SK-N-SH (cell line): Measurements from ENCODE around the gene LIMS1. TPM values are rescaled to one million over a fixed set of nuclear protein-coding genes. Genes with fewer than 3 reads are reported as not detected.

Experiments
- CTCF ChIA-PET: fragments of 300-600, 350-600 bp; formaldehyde crosslinking; extraction: SDS; loops from one replicate; lab custom pipeline; 2021; lab: Yijun Ruan, JAX
- POLR2A ChIA-PET: fragments of 350-600 bp; sonication (Branson Sonifier 250); formaldehyde crosslinking; extraction: SDS; loops from one replicate; lab custom pipeline; 2020; ENCODE audit warnings: antibody characterized with exemption, inconsistent platforms; lab: Yijun Ruan, JAX
- DNase-seq: peaks from one replicate; pipeline ENCODE4 v3.0.0; 2012
- H2AFZ ChIP-seq: fragments of 200-600 bp; sonication (generic); 2 replicates; pipeline ENCODE4 v1.8.1; 2016; ENCODE audit warnings: antibody characterized with exemption, mild to moderate bottlenecking, low read depth
- H3F3A ChIP-seq: fragments of 200-600 bp; sonication (generic); replicated peaks from 2 replicates; pipeline ENCODE3; 2016; ENCODE audit warnings: antibody characterized with exemption, mild to moderate bottlenecking; ENCODE audit not compliant: insufficient read depth
- H3K27ac ChIP-seq, 2 experiments: fragments of 200-500 bp in 1 of 2; fragments of 200-600 bp in 1 of 2; sonication (Bioruptor generic) in 1 of 2; sonication (generic), shearing (Covaris generic) in 1 of 2; 2 replicates each; pipeline versions ENCODE4 v1.5.1 to v1.6.1; 2014 to 2016; ENCODE audit warnings: low read depth in 2 of 2, inconsistent platforms in 1 of 2, low read length in 1 of 2, mild to moderate bottlenecking in 1 of 2, mixed read lengths in 1 of 2
- H3K27me3 ChIP-seq: fragments of 200-600 bp; sonication (generic), shearing (Covaris generic); 2 replicates; pipeline ENCODE4 v1.6.1; 2016; ENCODE audit warnings: mixed run types; ENCODE audit not compliant: insufficient read depth
- H3K36me3 ChIP-seq, 2 experiments: fragments of 200-500 bp in 1 of 2; fragments of 200-600 bp in 1 of 2; sonication (Bioruptor generic) in 1 of 2; sonication (generic) in 1 of 2; replicated peaks in 1 of 2; 2 replicates each; pipeline versions ENCODE3 to v1.5.1; 2014 to 2016; ENCODE audit warnings: low read length in 1 of 2, mild to moderate bottlenecking in 1 of 2; ENCODE audit not compliant: insufficient read depth in 2 of 2, control insufficient read depth in 1 of 2
- H3K4me1 ChIP-seq, 2 experiments: fragments of 200-500 bp in 1 of 2; fragments of 200-600 bp in 1 of 2; sonication (Bioruptor generic) in 1 of 2; sonication (generic), shearing (Covaris generic) in 1 of 2; 2 replicates each; pipeline versions ENCODE4 v1.5.1 to v1.6.1; 2014 to 2016; ENCODE audit warnings: low read depth in 1 of 2, low read length in 1 of 2, mixed run types in 1 of 2; ENCODE audit not compliant: insufficient read depth in 2 of 2, control insufficient read depth in 1 of 2
- H3K4me2 ChIP-seq: fragments of 200-600 bp; sonication (generic), shearing (Covaris generic); 2 replicates; pipeline ENCODE4 v1.6.1; 2017; ENCODE audit warnings: mixed run types
- H3K4me3 ChIP-seq, 2 experiments: fragments of 200-500 bp in 1 of 2; fragments of 200-600 bp in 1 of 2; sonication (Bioruptor generic) in 1 of 2; sonication (generic), shearing (Covaris generic) in 1 of 2; 2 replicates each; pipeline versions ENCODE4 v1.5.1 to v1.8.1; 2014 to 2016; ENCODE audit warnings: low read depth in 2 of 2, inconsistent platforms in 1 of 2, low read length in 1 of 2, mild to moderate bottlenecking in 1 of 2, mixed read lengths in 1 of 2, moderate library complexity in 1 of 2
- H3K79me2 ChIP-seq: fragments of 200-600 bp; sonication (generic); 2 replicates; pipeline ENCODE4 v1.8.1; 2017; ENCODE audit warnings: mild to moderate bottlenecking; ENCODE audit not compliant: insufficient read depth
- H3K9ac ChIP-seq: fragments of 200-600 bp; sonication (generic); 2 replicates; pipeline ENCODE4 v1.6.1; 2017; ENCODE audit warnings: mixed run types
- H3K9me2 ChIP-seq: fragments of 200-600 bp; sonication (generic); 2 replicates; pipeline ENCODE4 v1.6.1; 2017; ENCODE audit warnings: mixed run types
- H3K9me3 ChIP-seq: fragments of 200-600 bp; sonication (generic); 2 replicates; pipeline ENCODE4 v1.6.1; 2017; ENCODE audit warnings: mixed run types, mild to moderate bottlenecking, moderate library complexity
- H4K20me1 ChIP-seq: fragments of 200-600 bp; sonication (generic); 2 replicates; pipeline ENCODE4 v1.6.1; 2017; ENCODE audit warnings: mild to moderate bottlenecking, mixed run types; ENCODE audit not compliant: insufficient read depth
- ELF1 ChIP-seq: IDR thresholded peaks from 2 replicates; pipeline ENCODE4 v1.4.0; 2012
- FOSL2 ChIP-seq: IDR thresholded peaks from 2 replicates; pipeline ENCODE4 v1.4.0; 2012; ENCODE audit warnings: low read depth, mild to moderate bottlenecking, moderate library complexity, borderline replicate concordance
- FOXM1 ChIP-seq: IDR thresholded peaks from 2 replicates; pipeline ENCODE4 v1.4.0; 2012; ENCODE audit warnings: low read depth, mild to moderate bottlenecking
- GABPA ChIP-seq: IDR thresholded peaks from 2 replicates; pipeline ENCODE4 v1.4.0; 2012; ENCODE audit warnings: low read depth, mild to moderate bottlenecking
- GATA2 ChIP-seq: sonication (generic); formaldehyde crosslinking; IDR thresholded peaks from 2 replicates; pipeline ENCODE4 v1.5.0; 2020; ENCODE audit warnings: mild to moderate bottlenecking, missing genetic modification reagents
- JUND ChIP-seq: IDR thresholded peaks from 2 replicates; pipeline ENCODE4 v1.4.0; 2012
- MEF2A ChIP-seq: IDR thresholded peaks from 2 replicates; pipeline ENCODE4 v1.4.0; 2012; ENCODE audit warnings: low read depth, borderline replicate concordance
- NRF1 ChIP-seq: IDR thresholded peaks from 2 replicates; pipeline ENCODE4 v1.6.1; 2012; ENCODE audit warnings: low read depth, mild to moderate bottlenecking, low read length
- RCOR1 ChIP-seq: fragments of 150-350 bp; IDR thresholded peaks from 2 replicates; pipeline ENCODE4 v1.6.1; 2017; ENCODE audit warnings: antibody characterized with exemption, low read length
- REST ChIP-seq: IDR thresholded peaks from 2 replicates; pipeline ENCODE4 v1.6.1; 2012; ENCODE audit warnings: mild to moderate bottlenecking, low read depth, low read length, moderate library complexity
- RFX5 ChIP-seq: IDR thresholded peaks from 2 replicates; pipeline ENCODE4 v1.6.1; 2012; ENCODE audit warnings: mild to moderate bottlenecking, improper control_type of control experiment, low read length
- SIN3A ChIP-seq: IDR thresholded peaks from 2 replicates; pipeline ENCODE4 v1.6.1; 2012; ENCODE audit warnings: low read depth, mild to moderate bottlenecking, low read length, moderate library complexity, borderline replicate concordance
- SMC3 ChIP-seq: IDR thresholded peaks from 2 replicates; pipeline ENCODE4 v1.6.1; 2012; ENCODE audit warnings: low read depth, low read length, improper control_type of control experiment
- TEAD4 ChIP-seq: IDR thresholded peaks from 2 replicates; pipeline ENCODE4 v1.4.0; 2012; ENCODE audit warnings: mild to moderate bottlenecking, borderline replicate concordance; ENCODE audit not compliant: insufficient read depth
- USF1 ChIP-seq: IDR thresholded peaks from 2 replicates; pipeline ENCODE4 v1.4.0; 2012; ENCODE audit warnings: low read depth, borderline replicate concordance
- USF2 ChIP-seq: fragments of 150-350 bp; IDR thresholded peaks from 2 replicates; pipeline ENCODE4 v1.6.1; 2017; ENCODE audit warnings: antibody characterized with exemption, low read length, low read depth, borderline replicate concordance
- ZBTB33 ChIP-seq: IDR thresholded peaks from 2 replicates; pipeline ENCODE4 v1.4.0; 2012; ENCODE audit warnings: low read depth, borderline replicate concordance
- WGBS: methylation state at CpG from one replicate; pipeline ENCODE4 v1.1.6; 2017; ENCODE audit warnings: low lambda C conversion rate; 5-methylcytosine and 5-hydroxymethylcytosine counted together
- polyA plus RNA-seq, 3 experiments: library from polyadenylated mRNA; depleted of rRNA; stranded (reverse); fragments of >200 nt; gene quantifications; 2 replicates each; pipeline ENCODE4 v1.2.3, GENCODE V29; 2012

LIMS1 gene
- polyA plus RNA-seq, 1 of the 3 experiments (the other 2 are of a cell fraction), result 123 TPM

- no peak for TF ChIP-seq ZBTB33
- no peak for TF ChIP-seq REST
- no peak for TF ChIP-seq USF2
- no peak for TF ChIP-seq TEAD4
- TF ChIP-seq FOXM1, result no peak
Observed at GRCh38 chr2:108602422-108602821, 68.2 kb downstream of the LIMS1 start (continued).

- ChIA-PET CTCF (interaction anchor here (1.3 to 4.3 kb wide), 2 partner anchors 30 to 32 kb away, joined by 3 to 75 read pairs; no protein-coding TSS in a partner anchor), POLR2A (no interaction called here)
- H3K9me3 ChIP-seq, result no peaks in the 10 kb centered on the region
- H3K4me2 ChIP-seq, result no peak overlapping the region
- 61% methylated on average over 4 of the region's 4 CpGs for WGBS
- H3K9me2 ChIP-seq, result no peaks in the 10 kb centered on the region
- H3K27me3 ChIP-seq, result no peaks in the 10 kb centered on the region
- no peaks in the 10 kb centered on the region for H3F3A ChIP-seq
- H3K36me3 ChIP-seq, result peaks cover 0 to 8% of the 10 kb centered on the region in 2 experiments
- no peak overlapping the region for H3K9ac ChIP-seq
- H3K4me3 ChIP-seq, result no peak overlapping the region
- no peak for TF ChIP-seq FOSL2
- no peak for TF ChIP-seq MEF2A
- TF ChIP-seq SMC3, result no peak
- TF ChIP-seq ELF1, result no peak
- no peak for TF ChIP-seq NRF1
- TF ChIP-seq USF1, result no peak
- TF ChIP-seq GABPA, result no peak
- TF ChIP-seq USF2, result no peak
- TF ChIP-seq RCOR1, result no peak
- no peak for TF ChIP-seq GATA2 (CRISPR knock-in tag)
- TF ChIP-seq RFX5, result no peak
- TF ChIP-seq TEAD4, result no peak
- no peak for TF ChIP-seq JUND
- no peak for TF ChIP-seq SIN3A
- TF ChIP-seq ZBTB33, result no peak
- no peaks in the 10 kb centered on the region for H4K20me1 ChIP-seq
- DNase-seq, result no peak
- no peaks in the 10 kb centered on the region; a peak in 2 of 4 replicates for H3K4me1 ChIP-seq
- peaks cover 87% of the 10 kb centered on the region for H3K79me2 ChIP-seq
- no peak overlapping the region for H2AFZ ChIP-seq
- no peak overlapping the region for H3K27ac ChIP-seq
Observed at GRCh38 chr2:108604196-108604595, 69.9 kb downstream of the LIMS1 start.
